Muscle of leg (tissue), 11 donors: Measurements from ENCODE around the gene TMEM132D. TPM values are rescaled to one million over a fixed set of nuclear protein-coding genes. Genes with fewer than 3 reads are reported as not detected.

Experiments
- DNase-seq: peaks from one replicate; pipeline ENCODE4 v3.0.0; 2013
- H3K27ac ChIP-seq: one replicate; pipeline ENCODE4 v1.5.1; 2013; ENCODE audit warnings: mild to moderate bottlenecking, low read length, control low read depth
- H3K27me3 ChIP-seq: one replicate; pipeline ENCODE4 v1.6.1; 2013; ENCODE audit warnings: low read length; ENCODE audit not compliant: control insufficient read depth, insufficient read depth
- H3K36me3 ChIP-seq: one replicate; pipeline ENCODE4 v1.6.1; 2013; ENCODE audit warnings: low read length; ENCODE audit not compliant: control insufficient read depth, insufficient read depth
- H3K4me1 ChIP-seq: one replicate; pipeline ENCODE4 v1.6.1; 2013; ENCODE audit warnings: low read length; ENCODE audit not compliant: control insufficient read depth, insufficient read depth
- H3K4me3 ChIP-seq: one replicate; pipeline ENCODE4 v1.5.1; 2013; ENCODE audit warnings: low read length, control low read depth
- H3K9me3 ChIP-seq: replicated peaks from 2 replicates; pipeline ENCODE4 v1.6.1; 2013; ENCODE audit warnings: low read depth, low read length; ENCODE audit not compliant: control insufficient read depth
- WGBS: methylation state at CpG from one replicate; pipeline ENCODE4 v1.1.5; 2013; ENCODE audit warnings: missing lambda C conversion rate; ENCODE audit not compliant: insufficient coverage; 5-methylcytosine and 5-hydroxymethylcytosine counted together
- polyA plus RNA-seq, 8 donors: library from polyadenylated mRNA; unstranded; fragments of 120-200 nt; gene quantifications; one replicate each; pipeline versions ENCODE4 v1.2.1 to v1.2.3, GENCODE V29; 2013; ENCODE audit warnings: inconsistent platforms in 1 of 8, low replicate concordance in 1 of 8; ENCODE audit not compliant: insufficient read length in 8 of 8, insufficient read depth in 1 of 8
- total RNA-seq: library from RNA; stranded (reverse); fragments of 120-200 nt; gene quantifications from one replicate; pipeline ENCODE4 v1.2.4, GENCODE V29; 2013

TMEM132D gene
- total and polyA plus RNA-seq, 9 donors: 0.44 to 2.0 (median 0.85) TPM

DNA sequence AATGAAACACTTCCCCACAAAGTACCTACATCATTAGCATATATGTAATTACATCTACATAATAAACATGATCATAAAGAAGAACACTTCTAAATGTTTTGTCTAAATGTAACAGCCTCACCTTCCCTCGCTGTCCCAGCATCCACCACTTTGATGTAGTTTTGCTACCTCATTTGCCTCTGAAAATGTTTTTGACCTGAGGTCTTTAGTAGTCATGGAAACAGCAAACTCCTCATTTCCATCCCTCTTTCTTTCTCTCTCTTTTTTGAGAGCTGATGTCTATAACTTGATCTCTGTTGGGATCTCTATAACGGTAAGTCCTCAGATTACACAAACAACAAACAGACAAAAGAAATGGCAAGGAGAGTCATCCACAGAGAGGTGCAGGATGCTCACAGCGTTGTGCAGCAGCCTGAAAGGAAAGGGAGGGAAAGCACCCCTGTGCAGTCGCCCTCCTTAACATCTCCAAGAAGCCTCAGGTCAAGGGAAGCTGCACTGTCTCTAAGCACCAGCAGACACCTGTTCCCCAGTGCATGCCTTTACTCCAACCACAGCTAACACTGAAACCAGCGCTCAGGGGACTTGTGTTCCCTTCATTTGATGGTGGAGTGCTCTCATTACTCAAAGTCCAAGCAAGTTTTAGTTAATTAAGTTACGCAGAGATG, 268.7 kb downstream of the TMEM132D start:
- WGBS: 39% methylated on average over 2 of the region's 6 CpGs
- Histone ChIP-seq H3K4me1 (no peaks in the 10 kb centered on the region), H3K36me3 (no peaks in the 10 kb centered on the region), H3K9me3 (no peaks in the 10 kb centered on the region), H3K4me3 (no peak overlapping the region), H3K27ac (no peak overlapping the region), H3K27me3 (no peaks in the 10 kb centered on the region)
- DNase-seq: no peak

GRCh38 chr12:129631316-129631715, 272.5 kb downstream of the TMEM132D start:
- Histone ChIP-seq H3K4me1 (no peaks in the 10 kb centered on the region), H3K27ac (no peak overlapping the region), H3K9me3 (no peaks in the 10 kb centered on the region), H3K4me3 (no peak overlapping the region), H3K27me3 (no peaks in the 10 kb centered on the region), H3K36me3 (no peaks in the 10 kb centered on the region)
- 81% methylated on average over 2 of the region's 6 CpGs for WGBS
- no peak for DNase-seq

DNA sequence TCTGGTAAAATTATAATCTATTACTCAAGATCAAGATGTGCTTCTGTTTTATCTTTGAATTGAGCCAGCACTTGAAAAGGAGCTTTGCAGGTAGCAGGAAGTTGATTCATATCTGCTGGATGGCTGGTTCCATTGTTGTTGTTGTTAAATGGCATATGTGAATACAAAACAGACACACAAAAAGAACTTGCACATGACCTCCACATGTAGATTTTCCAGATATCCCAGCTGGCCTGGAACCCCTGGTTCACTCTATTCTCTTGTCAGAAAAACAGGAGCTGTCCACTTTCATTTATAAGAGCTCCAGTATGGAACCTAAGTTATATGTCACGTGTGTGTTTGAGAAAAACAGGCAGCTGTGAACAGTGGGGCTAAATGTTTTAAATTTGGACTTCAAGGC, 273.9 kb downstream of the TMEM132D start:
- H3K9me3 ChIP-seq: no peaks in the 10 kb centered on the region
- H3K4me1 ChIP-seq: no peaks in the 10 kb centered on the region
- H3K36me3 ChIP-seq: no peaks in the 10 kb centered on the region
- no peak overlapping the region for H3K4me3 ChIP-seq
- DNase-seq: no peak
- WGBS: no CpG with 5 or more reads among the region's 1 CpG
- no peak overlapping the region for H3K27ac ChIP-seq
- no peaks in the 10 kb centered on the region for H3K27me3 ChIP-seq

- no peaks in the 10 kb centered on the region for H3K27me3 ChIP-seq
- H3K36me3 ChIP-seq: no peaks in the 10 kb centered on the region
- no peaks in the 10 kb centered on the region for H3K9me3 ChIP-seq
- no peaks in the 10 kb centered on the region for H3K4me1 ChIP-seq
- H3K4me3 ChIP-seq: no peak overlapping the region
- 83% methylated on average over 4 of the region's 4 CpGs for WGBS
- no peak overlapping the region for H3K27ac ChIP-seq
- DNase-seq: no peak
Measured at GRCh38 chr12:129622566-129622965, 281.3 kb downstream of the TMEM132D start.

GRCh38 chr12:129619271-129619670, 284.6 kb downstream of the TMEM132D start:
- DNase-seq: no peak
- H3K27me3 ChIP-seq: no peaks in the 10 kb centered on the region
- H3K9me3 ChIP-seq: no peaks in the 10 kb centered on the region
- no peak overlapping the region for H3K4me3 ChIP-seq
- H3K36me3 ChIP-seq: no peaks in the 10 kb centered on the region
- no peak overlapping the region for H3K27ac ChIP-seq
- WGBS: 56% methylated on average over 5 of the region's 5 CpGs
- peaks cover 3% of the 10 kb centered on the region for H3K4me1 ChIP-seq

- WGBS: 83% methylated on average over 1 of the region's 7 CpGs
- Histone ChIP-seq H3K27ac (no peak overlapping the region), H3K9me3 (no peaks in the 10 kb centered on the region), H3K4me3 (no peak overlapping the region), H3K27me3 (no peaks in the 10 kb centered on the region), H3K36me3 (no peaks in the 10 kb centered on the region), H3K4me1 (peaks cover 7% of the 10 kb centered on the region)
- DNase-seq: no peak
Measured at GRCh38 chr12:129617849-129618248, 286.0 kb downstream of the TMEM132D start.

GRCh38 chr12:129615001-129615400, 288.8 kb downstream of the TMEM132D start:
- Histone ChIP-seq H3K27me3 (no peaks in the 10 kb centered on the region), H3K9me3 (no peaks in the 10 kb centered on the region), H3K36me3 (no peaks in the 10 kb centered on the region), H3K27ac (no peak overlapping the region), H3K4me1 (peaks cover 7% of the 10 kb centered on the region), H3K4me3 (no peak overlapping the region)
- no peak for DNase-seq
- no CpG with 5 or more reads among the region's 5 CpGs for WGBS

- peak; percentile 26 for DNase-seq
- Histone ChIP-seq H3K27ac (no peak overlapping the region), H3K4me3 (no peak overlapping the region), H3K9me3 (no peaks in the 10 kb centered on the region), H3K27me3 (no peaks in the 10 kb centered on the region), H3K4me1 (peaks cover 7% of the 10 kb centered on the region), H3K36me3 (no peaks in the 10 kb centered on the region)
- 25% methylated on average over 1 of the region's 9 CpGs for whole genome bisulfite sequencing
Measured at GRCh38 chr12:129614221-129614885, 289.5 kb downstream of the TMEM132D start.

- Histone ChIP-seq H3K4me3 (no peak overlapping the region), H3K27ac (no peak overlapping the region), H3K4me1 (peaks cover 7% of the 10 kb centered on the region), H3K27me3 (no peaks in the 10 kb centered on the region), H3K36me3 (no peaks in the 10 kb centered on the region), H3K9me3 (no peaks in the 10 kb centered on the region)
- DNase-seq: no peak
- 68% methylated on average over 7 of the region's 9 CpGs for WGBS
Measured at GRCh38 chr12:129613314-129613713, 290.5 kb downstream of the TMEM132D start.

DNA sequence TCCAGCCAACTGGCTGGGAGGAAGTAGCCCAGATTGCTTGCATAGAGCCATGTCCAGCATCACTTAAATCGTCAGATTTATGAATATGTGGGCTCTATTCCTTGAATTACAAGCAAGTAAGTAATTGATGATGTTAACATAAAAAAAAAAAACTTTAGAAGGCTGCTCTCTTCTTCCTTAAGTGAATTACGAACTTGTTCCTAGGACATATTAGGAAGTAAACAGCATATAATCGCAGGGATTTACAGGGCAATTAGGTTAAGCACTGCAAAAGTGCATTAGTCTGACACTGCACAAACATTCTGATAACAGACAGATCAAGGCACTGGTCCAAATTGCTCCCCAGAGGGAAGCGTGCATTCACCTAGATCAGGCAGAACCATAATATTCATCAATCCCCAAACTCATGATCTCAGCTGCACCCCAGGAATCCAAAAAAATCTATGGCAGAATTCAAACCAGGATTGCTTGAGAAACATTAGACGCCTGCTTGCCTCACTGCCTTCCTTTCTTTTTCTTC, 293.2 kb downstream of the TMEM132D start:
- Histone ChIP-seq H3K36me3 (no peaks in the 10 kb centered on the region), H3K27ac (no peak overlapping the region), H3K9me3 (no peaks in the 10 kb centered on the region), H3K4me3 (no peak overlapping the region), H3K4me1 (peaks cover 17% of the 10 kb centered on the region), H3K27me3 (no peaks in the 10 kb centered on the region)
- DNase-seq: no peak
- 38% methylated on average over 1 of the region's 5 CpGs for WGBS
